HG02571 (cell line): ENCODE results near the gene USP3.
A peak's percentile ranks its signal among the peaks of the same experiment; 100 is the strongest.

ENCODE experiments used
- ATAC-seq: cut with Tn5 transposase; IDR thresholded peaks from one replicate; pipeline ENCODE4 v1.9.1; 2021; ENCODE audit warnings: mild to moderate bottlenecking, moderate library complexity; ENCODE audit not compliant: unreplicated experiment

The USP3 gene

GRCh38 chr15:63582718-63583426 is 78.5 kb downstream of the USP3 start:
- ATAC-seq, result no peak

GRCh38 chr15:63586790-63587189 is 82.4 kb downstream of the USP3 start:
- ATAC-seq, result no peak

DNA sequence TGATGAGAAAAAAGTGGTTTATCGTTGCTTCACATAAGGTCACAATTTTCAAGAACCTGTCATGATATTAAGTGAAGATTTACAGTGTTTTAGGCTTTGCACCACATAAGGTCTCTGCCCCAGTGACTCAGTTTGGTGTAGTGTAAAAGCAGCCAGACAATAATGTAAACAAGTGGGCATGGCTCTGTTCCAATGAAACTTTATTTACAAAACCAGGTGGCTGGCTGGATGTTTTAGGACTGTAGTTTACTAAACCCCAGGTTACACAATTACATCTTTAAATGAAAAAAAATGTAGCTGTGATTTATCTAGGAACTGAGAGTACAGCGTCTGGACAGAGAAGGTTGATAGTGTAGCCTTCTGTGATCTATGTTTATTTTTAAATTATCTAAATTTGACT is 83.1 kb downstream of the USP3 start:
- no peak for ATAC-seq

DNA sequence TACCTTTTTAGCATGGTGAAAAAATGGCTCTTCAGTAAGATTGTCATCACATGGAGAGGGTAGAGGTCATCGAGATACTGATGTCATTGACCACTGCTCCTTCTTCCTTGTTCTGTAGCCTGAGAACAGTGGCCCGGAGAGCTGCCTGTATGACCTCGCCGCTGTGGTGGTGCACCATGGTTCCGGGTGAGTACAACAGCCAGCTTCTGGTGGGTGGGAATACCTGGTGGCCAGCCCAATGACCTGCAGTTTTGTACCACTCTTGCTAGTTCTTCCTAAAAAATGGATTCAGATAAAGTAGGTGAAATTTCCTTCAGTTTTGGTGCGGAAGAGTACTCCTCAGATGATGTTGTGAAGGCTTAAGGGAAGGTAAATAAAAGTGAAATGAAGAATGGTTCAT is 84.4 kb downstream of the USP3 start:
- ATAC-seq, result no peak

DNA sequence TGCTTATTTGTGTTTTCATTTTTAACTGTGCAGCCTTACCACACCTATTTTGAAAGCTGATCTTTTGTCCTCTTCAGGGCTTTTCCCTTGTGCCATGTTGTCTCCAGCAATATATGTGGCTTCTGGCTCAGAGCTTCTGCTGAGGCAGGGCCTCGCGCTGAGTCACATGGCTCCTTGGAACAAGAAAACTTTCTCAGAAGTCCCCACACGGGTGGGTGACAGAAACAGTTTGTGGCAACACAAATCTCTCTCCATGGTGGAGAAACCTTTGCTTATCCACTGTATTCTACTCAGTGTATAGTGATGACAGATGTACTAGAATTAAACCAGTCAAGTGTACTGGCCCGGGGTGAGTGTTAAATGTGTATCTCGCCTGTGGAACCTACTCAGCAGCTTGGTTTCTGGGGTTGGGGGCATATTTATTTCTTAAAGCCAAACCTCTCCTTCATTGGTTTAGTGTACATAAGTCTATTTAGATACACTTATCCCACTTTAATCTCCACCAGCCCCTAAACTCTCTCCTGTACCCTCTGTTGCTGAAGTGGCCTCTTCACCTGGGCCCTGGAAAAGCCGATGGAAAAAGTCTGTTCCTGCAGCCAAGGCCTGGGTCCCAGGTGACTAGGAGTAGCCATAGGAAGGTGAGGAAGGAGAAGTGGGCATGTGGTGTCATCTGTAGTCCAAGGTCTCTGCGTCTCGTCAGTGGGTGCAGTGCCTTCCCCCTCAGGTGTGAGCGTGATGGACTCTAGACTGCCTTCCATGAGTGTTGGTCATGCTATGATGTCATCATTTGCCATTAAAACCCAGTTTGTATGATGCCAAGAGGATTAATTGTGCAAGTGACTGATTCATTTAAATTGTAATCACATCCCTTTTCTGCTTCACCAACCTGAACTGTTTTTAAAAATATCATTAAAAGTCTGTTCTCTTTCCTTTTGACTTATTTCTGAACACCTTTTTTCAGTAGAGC is 89.6 kb downstream of the USP3 start:
- ATAC-seq, result no peak

GRCh38 chr15:63595065-63595464 is 90.7 kb downstream of the USP3 start:
- ATAC-seq, result no peak

GRCh38 chr15:63595688-63596087 is 91.3 kb downstream of the USP3 start:
- no peak for ATAC-seq

DNA sequence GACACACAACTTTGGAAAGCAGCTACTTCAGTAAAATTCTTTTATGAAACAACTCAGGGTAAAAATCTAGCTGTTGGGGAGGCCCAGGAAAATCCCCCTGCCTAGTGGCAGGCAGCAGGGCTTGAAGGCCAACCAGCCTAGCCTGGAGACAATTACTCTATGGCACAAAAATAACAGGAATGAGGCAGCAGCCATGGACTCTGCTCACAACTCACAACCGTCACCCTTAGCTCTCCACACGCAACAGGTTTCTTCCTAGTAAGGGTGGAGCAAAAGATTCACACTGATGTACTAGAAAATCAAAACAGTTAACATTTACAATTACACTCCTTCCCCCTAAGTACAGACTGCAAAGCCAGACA is 92.3 kb downstream of the USP3 start:
- ATAC-seq, result no peak

DNA sequence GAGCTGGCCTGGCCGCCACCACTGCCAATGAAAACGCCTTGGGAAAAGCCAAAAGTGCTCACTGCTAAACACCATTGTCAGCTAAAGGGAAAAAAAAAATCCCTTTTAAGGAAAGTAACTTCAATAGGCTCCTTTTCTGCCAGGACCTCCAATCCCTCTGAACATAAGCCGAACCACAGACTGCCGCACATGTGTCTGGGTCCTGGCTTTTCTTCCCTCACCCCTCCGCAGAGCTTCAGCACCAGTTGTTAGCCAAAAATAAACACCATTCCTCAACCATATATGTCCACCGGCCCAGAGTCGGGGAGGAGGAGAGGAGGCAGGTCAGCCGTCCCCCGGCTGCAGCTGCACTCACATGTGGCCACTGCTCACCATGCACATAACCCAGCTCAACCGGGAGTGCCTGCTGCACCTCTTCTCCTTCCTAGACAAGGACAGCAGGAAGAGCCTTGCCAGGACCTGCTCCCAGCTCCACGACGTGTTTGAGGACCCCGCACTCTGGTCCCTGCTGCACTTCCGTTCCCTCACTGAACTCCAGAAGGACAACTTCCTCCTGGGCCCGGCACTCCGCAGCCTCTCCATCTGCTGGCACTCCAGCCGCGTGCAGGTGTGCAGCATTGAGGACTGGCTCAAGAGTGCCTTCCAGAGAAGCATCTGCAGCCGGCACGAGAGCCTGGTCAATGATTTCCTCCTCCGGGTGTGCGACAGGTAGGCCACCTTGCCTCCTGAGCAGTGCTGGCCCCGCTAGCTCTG is 92.8 kb downstream of the USP3 start, which contains the start of gene FBXL22:
Gene FBXL22 (plus strand): TSS at position 350 of the 753 bp plus-strand sequence. CDS start 6 bp downstream, at position 356.
- ATAC-seq, result no peak

- ATAC-seq, result no peak
These were observed 93.4 kb downstream of the USP3 start for GRCh38 chr15:63597821-63598220.

DNA sequence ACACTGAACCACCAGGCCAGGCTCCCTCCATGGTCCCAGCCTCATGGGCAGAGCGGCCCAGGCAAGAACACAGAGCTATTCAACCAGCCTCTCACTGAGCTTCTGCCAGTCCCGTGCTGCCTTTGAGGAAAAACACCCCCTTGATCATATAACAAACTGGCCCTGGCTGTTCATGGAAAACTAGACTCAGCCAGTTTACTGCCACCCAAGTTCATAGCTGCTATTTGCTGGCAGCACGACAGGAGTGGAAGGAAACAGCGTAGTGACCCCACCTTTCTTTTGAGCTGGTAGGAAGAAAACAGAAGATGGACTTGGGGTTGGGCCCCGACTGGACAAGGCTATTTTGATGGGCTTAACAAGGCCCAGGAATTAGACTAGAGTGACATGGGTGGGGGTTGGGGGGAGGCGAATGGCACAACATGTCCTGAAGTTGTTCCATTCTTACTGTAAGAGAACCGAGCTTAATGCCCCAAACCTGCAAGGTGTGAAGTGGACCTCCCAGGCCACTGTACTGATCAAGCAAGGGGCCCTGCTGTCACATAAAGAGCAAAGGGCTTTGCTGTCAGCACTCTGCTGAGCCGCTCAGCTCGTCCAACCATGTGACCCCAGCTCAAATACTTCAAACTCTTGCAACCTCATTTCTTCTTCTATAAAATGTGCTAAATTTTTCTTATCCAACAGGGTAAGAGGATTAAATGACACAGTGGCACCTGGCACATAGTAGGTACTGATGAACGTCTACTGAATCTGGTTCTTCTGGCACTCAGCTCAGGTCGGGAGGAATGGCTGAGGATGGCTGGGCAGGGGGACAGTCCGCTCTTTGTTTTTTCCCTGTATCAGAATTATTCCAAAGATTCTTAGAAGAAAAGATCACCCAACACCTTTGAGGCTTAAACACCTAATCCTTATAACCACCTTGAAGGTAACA is 94.3 kb downstream of the USP3 start:
- no peak for ATAC-seq

DNA sequence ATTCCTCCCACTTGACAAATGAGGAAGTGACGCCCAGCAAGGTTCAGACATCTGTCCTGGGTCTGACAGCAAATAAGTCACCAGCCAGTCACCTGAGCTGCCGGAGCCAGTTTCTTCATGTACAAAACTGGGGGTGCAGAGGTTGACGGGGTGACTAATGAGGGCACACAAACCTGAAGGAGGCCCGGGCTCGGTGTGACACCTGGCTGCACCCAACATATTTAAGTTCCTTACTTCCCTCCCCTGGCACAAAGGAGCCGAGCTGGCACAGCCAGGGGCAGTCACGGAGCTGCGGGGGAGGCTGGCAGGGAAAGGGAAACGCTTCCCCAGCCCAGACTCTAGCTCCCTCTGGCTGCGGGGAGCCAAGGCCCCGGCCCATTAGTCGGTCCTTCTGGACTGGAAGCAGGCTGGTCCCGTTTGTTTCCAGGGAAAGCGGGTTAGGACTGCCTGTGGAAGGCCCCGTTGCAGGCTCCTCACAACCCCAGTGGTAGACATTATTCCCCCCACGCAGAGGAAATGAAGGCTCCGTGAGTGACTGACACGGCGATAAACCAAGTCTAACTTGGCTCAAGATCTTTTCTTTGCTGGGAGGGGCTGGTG is 95.1 kb downstream of the USP3 start:
- no peak for ATAC-seq

- peak; percentile 3 for ATAC-seq
These were observed 95.7 kb downstream of the USP3 start for GRCh38 chr15:63600001-63600615.

DNA sequence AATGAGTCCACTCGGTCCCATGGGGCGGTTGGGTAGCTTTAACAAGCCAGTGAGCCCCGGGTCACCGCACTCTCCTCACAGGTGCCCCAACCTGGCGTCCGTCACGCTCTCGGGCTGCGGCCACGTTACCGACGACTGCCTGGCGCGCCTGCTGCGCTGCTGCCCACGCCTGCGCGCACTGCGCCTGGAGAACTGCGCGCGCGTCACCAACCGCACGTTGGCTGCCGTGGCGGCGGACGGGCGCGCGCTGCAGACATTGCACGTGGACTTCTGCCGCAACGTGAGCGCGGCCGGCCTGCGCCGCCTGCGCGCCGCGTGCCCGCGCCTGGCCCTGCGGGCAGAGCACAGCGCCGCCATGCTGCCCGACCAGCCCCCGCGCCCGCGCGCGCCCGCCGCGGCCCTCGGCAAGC is 96.2 kb downstream of the USP3 start:
- peak; percentile 63 for ATAC-seq

GRCh38 chr15:63601026-63601703 is 96.8 kb downstream of the USP3 start:
- ATAC-seq, result peak; percentile 12

GRCh38 chr15:63601704-63602185 is 97.4 kb downstream of the USP3 start:
- no peak for ATAC-seq

DNA sequence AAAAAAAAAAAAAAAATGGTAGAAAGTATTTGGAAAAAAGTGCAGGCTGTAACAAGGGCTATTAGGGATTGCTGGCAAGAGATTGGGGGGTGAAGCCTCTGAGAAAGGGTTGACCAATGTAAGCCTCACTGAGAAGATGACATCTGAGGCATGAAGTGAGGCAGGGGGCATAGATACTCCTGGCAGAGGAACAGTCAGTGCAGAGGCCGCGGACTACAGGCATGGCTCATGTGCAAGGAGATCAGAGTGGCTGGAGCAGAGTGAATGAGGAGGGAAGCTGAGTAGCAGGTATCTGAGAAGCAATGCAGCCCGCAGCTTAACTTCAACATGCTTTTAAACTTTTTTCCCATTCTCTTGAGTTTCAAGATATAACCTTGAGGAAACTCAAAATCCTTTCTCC is 98.2 kb downstream of the USP3 start:
- no peak for ATAC-seq

GRCh38 chr15:63603516-63603915 is 99.1 kb downstream of the USP3 start:
- no peak for ATAC-seq

- no peak for ATAC-seq
These were observed 99.9 kb downstream of the USP3 start for GRCh38 chr15:63604281-63604680.
